ENCODE measurements around the gene SEC14L1.

The SEC14L1 gene

GRCh38 chr17:77213778-77214132 is 73.0 kb downstream of the SEC14L1 start:
- Histone ChIP-seq H3K4me3 (IDR thresholded peaks at IDR 0.05; ENCODE audit: insufficient read depth, low read depth, low read length) (no peak overlapping the region), H3K4me1 (ENCODE audit: low read depth, poor library complexity, severe bottlenecking) (peaks cover 13% of the 10 kb centered on the region), H3K27ac (no peak overlapping the region), H3K4me2 (no peak overlapping the region), H3K36me3 (ENCODE audit: insufficient read depth) (peaks cover 4% of the 10 kb centered on the region; the same call in 1 of the 2 replicates), H3K27me3 (ENCODE audit: insufficient read depth, low read depth) (no peaks in the 10 kb centered on the region), H4K20me1 (ENCODE audit: insufficient read depth) (no peaks in the 10 kb centered on the region), H3K79me2 (ENCODE audit: insufficient read depth, low read depth) (no peaks in the 10 kb centered on the region), H2AFZ (ENCODE audit: low read depth) (no peak overlapping the region), H3K9ac (no peak overlapping the region)
- TF ChIP-seq, protein P1, sequence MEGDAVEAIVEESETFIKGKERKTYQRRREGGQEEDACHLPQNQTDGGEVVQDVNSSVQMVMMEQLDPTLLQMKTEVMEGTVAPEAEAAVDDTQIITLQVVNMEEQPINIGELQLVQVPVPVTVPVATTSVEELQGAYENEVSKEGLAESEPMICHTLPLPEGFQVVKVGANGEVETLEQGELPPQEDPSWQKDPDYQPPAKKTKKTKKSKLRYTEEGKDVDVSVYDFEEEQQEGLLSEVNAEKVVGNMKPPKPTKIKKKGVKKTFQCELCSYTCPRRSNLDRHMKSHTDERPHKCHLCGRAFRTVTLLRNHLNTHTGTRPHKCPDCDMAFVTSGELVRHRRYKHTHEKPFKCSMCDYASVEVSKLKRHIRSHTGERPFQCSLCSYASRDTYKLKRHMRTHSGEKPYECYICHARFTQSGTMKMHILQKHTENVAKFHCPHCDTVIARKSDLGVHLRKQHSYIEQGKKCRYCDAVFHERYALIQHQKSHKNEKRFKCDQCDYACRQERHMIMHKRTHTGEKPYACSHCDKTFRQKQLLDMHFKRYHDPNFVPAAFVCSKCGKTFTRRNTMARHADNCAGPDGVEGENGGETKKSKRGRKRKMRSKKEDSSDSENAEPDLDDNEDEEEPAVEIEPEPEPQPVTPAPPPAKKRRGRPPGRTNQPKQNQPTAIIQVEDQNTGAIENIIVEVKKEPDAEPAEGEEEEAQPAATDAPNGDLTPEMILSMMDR (conservative IDR thresholded peaks at IDR 0.05; ENCODE audit: low read depth, low read length), result no peak

GRCh38 chr17:77214328-77214727 is 73.6 kb downstream of the SEC14L1 start:
- TF ChIP-seq, protein P1 (conservative IDR thresholded peaks at IDR 0.05; ENCODE audit: low read depth, low read length), result no peak

DNA sequence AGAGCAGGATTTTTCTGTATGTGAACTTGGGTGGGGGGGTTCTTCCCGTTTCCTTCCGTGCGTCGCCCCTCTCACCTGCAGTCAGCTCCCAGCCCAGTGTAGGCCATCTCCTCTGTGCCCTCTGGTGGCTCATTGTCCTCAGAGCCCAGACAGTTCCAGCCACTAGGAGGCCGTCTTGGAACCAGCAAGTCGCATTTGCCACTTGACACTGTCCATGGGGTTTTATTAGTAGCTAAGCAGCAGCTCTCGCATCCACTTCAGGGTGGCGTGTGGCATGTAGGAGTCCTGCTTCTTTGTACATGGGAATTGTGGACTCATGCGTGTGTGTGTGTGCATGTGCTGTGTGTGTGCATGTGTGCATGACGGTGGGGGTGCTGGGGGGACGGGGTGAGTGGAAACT is 74.0 kb downstream of the SEC14L1 start:
- H3K4me2 ChIP-seq, result no peak overlapping the region
- H3K9ac ChIP-seq, result no peak overlapping the region
- H3K36me3 ChIP-seq (ENCODE audit: insufficient read depth), result peaks cover 4% of the 10 kb centered on the region; the same call in 1 of the 2 replicates
- TF ChIP-seq, protein P1 (conservative IDR thresholded peaks at IDR 0.05; ENCODE audit: low read depth, low read length), result peak; percentile 42; the same call in 1 of the 2 replicates
- no peaks in the 10 kb centered on the region for H3K27me3 ChIP-seq (ENCODE audit: insufficient read depth, low read depth)
- no peak overlapping the region for H3K27ac ChIP-seq
- no peak overlapping the region for H3K4me3 ChIP-seq (IDR thresholded peaks at IDR 0.05; ENCODE audit: insufficient read depth, low read depth, low read length)
- no peaks in the 10 kb centered on the region for H3K79me2 ChIP-seq (ENCODE audit: insufficient read depth, low read depth)
- H3K4me1 ChIP-seq (ENCODE audit: low read depth, poor library complexity, severe bottlenecking), result peaks cover 13% of the 10 kb centered on the region
- no peaks in the 10 kb centered on the region for H4K20me1 ChIP-seq (ENCODE audit: insufficient read depth)
- H2AFZ ChIP-seq (ENCODE audit: low read depth), result no peak overlapping the region

More at GRCh38 chr17:77214328-77214727, 73.6 kb downstream of the SEC14L1 start:
- Histone ChIP-seq H4K20me1 (ENCODE audit: insufficient read depth) (no peaks in the 10 kb centered on the region), H2AFZ (ENCODE audit: low read depth) (no peak overlapping the region), H3K27ac (no peak overlapping the region), H3K9ac (no peak overlapping the region), H3K79me2 (ENCODE audit: insufficient read depth, low read depth) (no peaks in the 10 kb centered on the region), H3K36me3 (ENCODE audit: insufficient read depth) (peaks cover 4% of the 10 kb centered on the region; the same call in 1 of the 2 replicates), H3K27me3 (ENCODE audit: insufficient read depth, low read depth) (no peaks in the 10 kb centered on the region), H3K4me3 (IDR thresholded peaks at IDR 0.05; ENCODE audit: insufficient read depth, low read depth, low read length) (no peak overlapping the region), H3K4me2 (no peak overlapping the region), H3K4me1 (ENCODE audit: low read depth, poor library complexity, severe bottlenecking) (peaks cover 13% of the 10 kb centered on the region)

- Histone ChIP-seq H3K36me3 (ENCODE audit: insufficient read depth) (peaks cover 4% of the 10 kb centered on the region; the same call in 1 of the 2 replicates), H3K27me3 (ENCODE audit: insufficient read depth, low read depth) (no peaks in the 10 kb centered on the region), H3K27ac (no peak overlapping the region), H3K79me2 (ENCODE audit: insufficient read depth, low read depth) (no peaks in the 10 kb centered on the region), H3K4me1 (ENCODE audit: low read depth, poor library complexity, severe bottlenecking) (peaks cover 13% of the 10 kb centered on the region), H3K9ac (no peak overlapping the region), H4K20me1 (ENCODE audit: insufficient read depth) (no peaks in the 10 kb centered on the region), H3K4me3 (IDR thresholded peaks at IDR 0.05; ENCODE audit: insufficient read depth, low read depth, low read length) (no peak overlapping the region), H2AFZ (ENCODE audit: low read depth) (no peak overlapping the region), H3K4me2 (no peak overlapping the region)
- TF ChIP-seq, protein P1 (conservative IDR thresholded peaks at IDR 0.05; ENCODE audit: low read depth, low read length), result no peak
These were observed 74.5 kb downstream of the SEC14L1 start for GRCh38 chr17:77215281-77215680.
